ENCODE results near the gene HIPK4. TPM values are rescaled to one million over a fixed set of nuclear protein-coding genes. Genes with fewer than 3 reads are reported as not detected.

HIPK4 gene
- total and polyA plus RNA-seq, 2 experiments from 2014 or later: 0.21 to 0.52 TPM

GRCh38 chr19:40357640-40358039 is 32.3 kb downstream of the HIPK4 start:
- Histone ChIP-seq H3K9me2 (ENCODE audit: insufficient read depth) (no peaks in the 10 kb centered on the region), H3K4me1 (ENCODE audit: insufficient read depth) (no peaks in the 10 kb centered on the region), H3K36me3 (ENCODE audit: insufficient read depth) (no peaks in the 10 kb centered on the region), H4K20me1 (replicated peaks; ENCODE audit: insufficient read depth) (no peaks in the 10 kb centered on the region; the same call in 1 of the 2 replicates), H3K4me2 (no peak overlapping the region), H2AFZ (no peak overlapping the region), H3K4me3 (no peak overlapping the region), H3F3A (replicated peaks; ENCODE audit: low read depth) (no peaks in the 10 kb centered on the region), H3K27ac (ENCODE audit: low read depth) (no peak overlapping the region), H3K79me2 (replicated peaks; ENCODE audit: insufficient read depth) (no peaks in the 10 kb centered on the region), H3K27me3 (ENCODE audit: insufficient read depth) (no peaks in the 10 kb centered on the region)
- no peak overlapping the region for H3K4me3 Mint-ChIP-seq
- H3K27me3 Mint-ChIP-seq (ENCODE audit: insufficient read depth, low read depth, poor library complexity): peaks cover 3% of the 10 kb centered on the region
- peak overlapping the region; percentile 6; the same call in 1 of the 2 replicates for H3K27ac Mint-ChIP-seq
- H3K4me1 Mint-ChIP-seq: peaks cover 22% of the 10 kb centered on the region
- DNase-seq (ENCODE audit: low spot score) (no peak), ATAC-seq (no peak)
- TF ChIP-seq, protein P1, sequence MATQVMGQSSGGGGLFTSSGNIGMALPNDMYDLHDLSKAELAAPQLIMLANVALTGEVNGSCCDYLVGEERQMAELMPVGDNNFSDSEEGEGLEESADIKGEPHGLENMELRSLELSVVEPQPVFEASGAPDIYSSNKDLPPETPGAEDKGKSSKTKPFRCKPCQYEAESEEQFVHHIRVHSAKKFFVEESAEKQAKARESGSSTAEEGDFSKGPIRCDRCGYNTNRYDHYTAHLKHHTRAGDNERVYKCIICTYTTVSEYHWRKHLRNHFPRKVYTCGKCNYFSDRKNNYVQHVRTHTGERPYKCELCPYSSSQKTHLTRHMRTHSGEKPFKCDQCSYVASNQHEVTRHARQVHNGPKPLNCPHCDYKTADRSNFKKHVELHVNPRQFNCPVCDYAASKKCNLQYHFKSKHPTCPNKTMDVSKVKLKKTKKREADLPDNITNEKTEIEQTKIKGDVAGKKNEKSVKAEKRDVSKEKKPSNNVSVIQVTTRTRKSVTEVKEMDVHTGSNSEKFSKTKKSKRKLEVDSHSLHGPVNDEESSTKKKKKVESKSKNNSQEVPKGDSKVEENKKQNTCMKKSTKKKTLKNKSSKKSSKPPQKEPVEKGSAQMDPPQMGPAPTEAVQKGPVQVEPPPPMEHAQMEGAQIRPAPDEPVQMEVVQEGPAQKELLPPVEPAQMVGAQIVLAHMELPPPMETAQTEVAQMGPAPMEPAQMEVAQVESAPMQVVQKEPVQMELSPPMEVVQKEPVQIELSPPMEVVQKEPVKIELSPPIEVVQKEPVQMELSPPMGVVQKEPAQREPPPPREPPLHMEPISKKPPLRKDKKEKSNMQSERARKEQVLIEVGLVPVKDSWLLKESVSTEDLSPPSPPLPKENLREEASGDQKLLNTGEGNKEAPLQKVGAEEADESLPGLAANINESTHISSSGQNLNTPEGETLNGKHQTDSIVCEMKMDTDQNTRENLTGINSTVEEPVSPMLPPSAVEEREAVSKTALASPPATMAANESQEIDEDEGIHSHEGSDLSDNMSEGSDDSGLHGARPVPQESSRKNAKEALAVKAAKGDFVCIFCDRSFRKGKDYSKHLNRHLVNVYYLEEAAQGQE (IDR thresholded peaks at IDR 0.05; ENCODE audit: unreplicated experiment): no peak
- TF ChIP-seq ZNF331 (CRISPR knock-in tag; IDR thresholded peaks at IDR 0.05; ENCODE audit: low read depth) (no peak), POLR2AphosphoS5 (IDR thresholded peaks at IDR 0.05; ENCODE audit: low read depth) (no peak), CREB1 (CRISPR knock-in tag; IDR thresholded peaks at IDR 0.05; ENCODE audit: low read depth) (no peak), NANOG (IDR thresholded peaks at IDR 0.05; ENCODE audit: borderline replicate concordance) (no peak), ZNF114 (CRISPR knock-in tag; IDR thresholded peaks at IDR 0.05) (no peak), ZNF462 (CRISPR knock-in tag; IDR thresholded peaks at IDR 0.05) (no peak), STAT1 (IDR thresholded peaks at IDR 0.05; ENCODE audit: unreplicated experiment) (no peak), JUNB (IDR thresholded peaks at IDR 0.05; ENCODE audit: unreplicated experiment) (no peak)
- TF ChIP-seq, protein P2, sequence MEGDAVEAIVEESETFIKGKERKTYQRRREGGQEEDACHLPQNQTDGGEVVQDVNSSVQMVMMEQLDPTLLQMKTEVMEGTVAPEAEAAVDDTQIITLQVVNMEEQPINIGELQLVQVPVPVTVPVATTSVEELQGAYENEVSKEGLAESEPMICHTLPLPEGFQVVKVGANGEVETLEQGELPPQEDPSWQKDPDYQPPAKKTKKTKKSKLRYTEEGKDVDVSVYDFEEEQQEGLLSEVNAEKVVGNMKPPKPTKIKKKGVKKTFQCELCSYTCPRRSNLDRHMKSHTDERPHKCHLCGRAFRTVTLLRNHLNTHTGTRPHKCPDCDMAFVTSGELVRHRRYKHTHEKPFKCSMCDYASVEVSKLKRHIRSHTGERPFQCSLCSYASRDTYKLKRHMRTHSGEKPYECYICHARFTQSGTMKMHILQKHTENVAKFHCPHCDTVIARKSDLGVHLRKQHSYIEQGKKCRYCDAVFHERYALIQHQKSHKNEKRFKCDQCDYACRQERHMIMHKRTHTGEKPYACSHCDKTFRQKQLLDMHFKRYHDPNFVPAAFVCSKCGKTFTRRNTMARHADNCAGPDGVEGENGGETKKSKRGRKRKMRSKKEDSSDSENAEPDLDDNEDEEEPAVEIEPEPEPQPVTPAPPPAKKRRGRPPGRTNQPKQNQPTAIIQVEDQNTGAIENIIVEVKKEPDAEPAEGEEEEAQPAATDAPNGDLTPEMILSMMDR (conservative IDR thresholded peaks at IDR 0.05; ENCODE audit: low read depth in 2 of 2): no peak
- TF ChIP-seq, protein P3, sequence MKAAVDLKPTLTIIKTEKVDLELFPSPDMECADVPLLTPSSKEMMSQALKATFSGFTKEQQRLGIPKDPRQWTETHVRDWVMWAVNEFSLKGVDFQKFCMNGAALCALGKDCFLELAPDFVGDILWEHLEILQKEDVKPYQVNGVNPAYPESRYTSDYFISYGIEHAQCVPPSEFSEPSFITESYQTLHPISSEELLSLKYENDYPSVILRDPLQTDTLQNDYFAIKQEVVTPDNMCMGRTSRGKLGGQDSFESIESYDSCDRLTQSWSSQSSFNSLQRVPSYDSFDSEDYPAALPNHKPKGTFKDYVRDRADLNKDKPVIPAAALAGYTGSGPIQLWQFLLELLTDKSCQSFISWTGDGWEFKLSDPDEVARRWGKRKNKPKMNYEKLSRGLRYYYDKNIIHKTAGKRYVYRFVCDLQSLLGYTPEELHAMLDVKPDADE (IDR thresholded peaks at IDR 0.05): no peak
- no peaks in the 10 kb centered on the region for H3K36me3 Mint-ChIP-seq (ENCODE audit: low read depth)
- H3K9me3 Mint-ChIP-seq: no peaks in the 10 kb centered on the region
